ENCODE results near the gene CCDC27. TPM values are rescaled to one million over a fixed set of nuclear protein-coding genes. Genes with fewer than 3 reads are reported as not detected.

The CCDC27 gene
- total and polyA plus RNA-seq, 2 of the 13 experiments (the other 11 are each of a cell fraction or from before 2014, with no cell fraction given) = not detected

GRCh38 chr1:3785456-3786157 lies 33.4 kb downstream of the CCDC27 start (continued):
- no peak for TF ChIP-seq ZNF318 (CRISPR knock-in tag; IDR thresholded peaks at IDR 0.05)
- peak; percentile 23; the same call in 1 of the 2 replicates for TF ChIP-seq SAP130 (CRISPR knock-in tag; IDR thresholded peaks at IDR 0.05; ENCODE audit: low read depth)
- no peak for TF ChIP-seq NR2F6 (IDR thresholded peaks at IDR 0.05)
- TF ChIP-seq NR2F6 (CRISPR knock-in tag; IDR thresholded peaks at IDR 0.05) = no peak; the same call in 1 of the 2 replicates
- TF ChIP-seq ZNF580 (CRISPR knock-in tag; IDR thresholded peaks at IDR 0.05; ENCODE audit: borderline replicate concordance, low read depth) = 0 out of 2 replicates have a peak, but pooled peaks have one; percentile 13
- TF ChIP-seq SMAD9 (CRISPR knock-in tag; IDR thresholded peaks at IDR 0.05) = no peak
- TF ChIP-seq KDM2A (CRISPR knock-in tag; IDR thresholded peaks at IDR 0.05; ENCODE audit: borderline replicate concordance, low read depth) = peak; percentile 22; the same call in 1 of the 2 replicates
- peak; percentile 54; the same call in 1 of the 2 replicates for TF ChIP-seq RAD21 (CRISPR knock-in tag; IDR thresholded peaks at IDR 0.05)
- peak; percentile 42 for TF ChIP-seq ZNF687 (CRISPR knock-in tag; IDR thresholded peaks at IDR 0.05)
- no peak for TF ChIP-seq ZNF343 (CRISPR knock-in tag; IDR thresholded peaks at IDR 0.05)
- no peak for TF ChIP-seq MAZ (IDR thresholded peaks at IDR 0.05; ENCODE audit: borderline replicate concordance, low read depth, low read length)
- peak; percentile 26; the same call in 1 of the 2 replicates for TF ChIP-seq MAZ (CRISPR knock-in tag; IDR thresholded peaks at IDR 0.05; ENCODE audit: low read depth)
